ENCODE measurements around the gene APRT. TPM values are rescaled to one million over a fixed set of nuclear protein-coding genes. Genes with fewer than 3 reads are reported as not detected.
A peak's percentile ranks its signal among the peaks of the same experiment; 100 is the strongest.

Gene APRT
- total and polyA plus RNA-seq, 9 of the 15 experiments (the other 6 are each of a cell fraction or from before 2014, with no cell fraction given): 41.7 to 409 (median 146) TPM

- TF ChIP-seq ARID4B (CRISPR knock-in tag; IDR thresholded peaks at IDR 0.05) (no peak), ZNF740 (CRISPR knock-in tag; IDR thresholded peaks at IDR 0.05) (peak; percentile 88), ZNF740 (tag; IDR thresholded peaks at IDR 0.05) (peak in 1 of 2 experiments; percentile 64; a peak in 1 of 4 replicates), MYNN (IDR thresholded peaks at IDR 0.05) (peak; percentile 80), MYNN (CRISPR knock-in tag; IDR thresholded peaks at IDR 0.05) (no peak), CREM (IDR thresholded peaks at IDR 0.05; ENCODE audit: low read depth) (peak; percentile 19; the same call in 1 of the 2 replicates), ZBTB33 (CRISPR knock-in tag; IDR thresholded peaks at IDR 0.05) (peak; percentile 52; the same call in 1 of the 2 replicates), PHF20 (IDR thresholded peaks at IDR 0.05; ENCODE audit: partially characterized antibody) (no peak), KAT7 (CRISPR knock-in tag; IDR thresholded peaks at IDR 0.05; ENCODE audit: borderline replicate concordance) (no peak), ETV5 (CRISPR knock-in tag; IDR thresholded peaks at IDR 0.05; ENCODE audit: low read depth) (peak; percentile 33; the same call in 1 of the 2 replicates), CHAMP1 (IDR thresholded peaks at IDR 0.05) (no peak)
Measured at GRCh38 chr16:88784074-88784855, 27.5 kb downstream of the APRT start (continued).
